GM21825 (cell line): Measurements from ENCODE around the gene POLR2B.
"Not testable (repeated sequence)": the region's sequence is repeated elsewhere in the genome, so short reads cannot be mapped to it uniquely, and the experiment has no call there.

Source experiments
- ATAC-seq: cut with Tn5 transposase; IDR thresholded peaks from one replicate; pipeline ENCODE4 v1.9.1; 2021; ENCODE audit warnings: mild to moderate bottlenecking, moderate library complexity; ENCODE audit not compliant: unreplicated experiment

The POLR2B gene

DNA sequence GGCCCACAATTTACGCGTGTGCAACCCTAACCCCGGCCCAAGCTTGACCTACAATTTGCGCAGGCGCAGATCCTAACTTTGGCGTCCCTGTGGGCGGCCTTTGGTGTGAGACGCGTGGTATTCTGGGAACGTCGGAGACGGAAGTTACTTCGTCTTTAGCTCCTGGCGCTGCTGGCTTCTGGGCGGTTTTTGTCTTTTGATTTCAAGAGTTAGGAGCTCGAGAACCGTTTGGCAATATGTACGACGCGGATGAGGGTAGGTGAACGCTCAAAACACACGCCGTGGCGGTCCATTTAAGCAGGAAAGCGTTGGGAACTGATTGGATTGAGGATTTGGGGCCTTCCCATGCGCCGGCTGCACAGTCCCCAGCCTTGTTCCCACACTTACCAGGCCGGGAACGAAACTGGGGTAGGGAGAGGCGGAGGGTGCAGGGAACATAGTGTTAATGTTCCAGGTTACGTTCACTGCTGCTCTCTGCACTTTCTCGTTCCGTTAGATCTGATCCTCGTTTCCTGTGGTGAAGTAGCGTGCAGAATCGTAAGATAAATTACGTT is at the start of gene POLR2B:
POLR2B (plus strand) TSS at position 147 of the 554 bp plus-strand sequence; CDS start at position 237, 90 bp downstream.
- peak; percentile 44 for ATAC-seq

DNA sequence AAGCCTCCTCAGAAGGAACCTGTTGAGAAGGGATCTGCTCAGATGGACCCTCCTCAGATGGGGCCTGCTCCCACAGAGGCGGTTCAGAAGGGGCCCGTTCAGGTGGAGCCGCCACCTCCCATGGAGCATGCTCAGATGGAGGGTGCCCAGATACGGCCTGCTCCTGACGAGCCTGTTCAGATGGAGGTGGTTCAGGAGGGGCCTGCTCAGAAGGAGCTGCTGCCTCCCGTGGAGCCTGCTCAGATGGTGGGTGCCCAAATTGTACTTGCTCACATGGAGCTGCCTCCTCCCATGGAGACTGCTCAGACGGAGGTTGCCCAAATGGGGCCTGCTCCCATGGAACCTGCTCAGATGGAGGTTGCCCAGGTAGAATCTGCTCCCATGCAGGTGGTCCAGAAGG is 48.1 kb upstream of the POLR2B start:
- no peak for ATAC-seq

DNA sequence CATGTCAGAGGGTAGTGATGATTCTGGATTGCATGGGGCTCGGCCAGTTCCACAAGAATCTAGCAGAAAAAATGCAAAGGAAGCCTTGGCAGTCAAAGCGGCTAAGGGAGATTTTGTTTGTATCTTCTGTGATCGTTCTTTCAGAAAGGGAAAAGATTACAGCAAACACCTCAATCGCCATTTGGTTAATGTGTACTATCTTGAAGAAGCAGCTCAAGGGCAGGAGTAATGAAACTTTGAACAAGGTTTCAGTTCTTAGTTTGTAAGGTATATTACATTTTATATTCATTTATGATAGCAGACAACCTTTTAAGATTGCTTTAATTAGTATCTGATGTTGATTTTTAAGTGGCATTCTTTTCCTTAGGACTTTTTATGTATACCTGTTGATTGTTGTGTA is 46.8 kb upstream of the POLR2B start:
- no peak for ATAC-seq

DNA sequence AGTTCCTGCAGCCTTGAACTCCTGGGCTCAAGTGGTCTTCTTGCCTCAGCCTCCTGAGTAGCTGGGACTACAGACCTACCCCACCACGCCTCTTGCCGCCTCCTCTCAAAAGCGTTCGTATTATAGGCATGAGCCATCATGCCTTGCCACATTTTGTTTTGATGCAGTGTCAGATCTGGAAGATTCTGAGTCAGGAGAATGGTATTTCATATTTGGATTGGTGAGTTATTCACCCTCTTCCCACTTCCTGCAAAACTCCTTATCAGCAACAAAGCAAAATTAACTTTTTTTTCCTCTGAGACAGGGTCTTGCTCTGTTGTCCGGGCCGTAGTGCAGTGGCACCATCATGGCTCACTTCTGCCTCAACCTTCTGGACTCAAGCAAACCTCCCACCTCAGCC is 41.4 kb upstream of the POLR2B start:
- ATAC-seq, result no peak

DNA sequence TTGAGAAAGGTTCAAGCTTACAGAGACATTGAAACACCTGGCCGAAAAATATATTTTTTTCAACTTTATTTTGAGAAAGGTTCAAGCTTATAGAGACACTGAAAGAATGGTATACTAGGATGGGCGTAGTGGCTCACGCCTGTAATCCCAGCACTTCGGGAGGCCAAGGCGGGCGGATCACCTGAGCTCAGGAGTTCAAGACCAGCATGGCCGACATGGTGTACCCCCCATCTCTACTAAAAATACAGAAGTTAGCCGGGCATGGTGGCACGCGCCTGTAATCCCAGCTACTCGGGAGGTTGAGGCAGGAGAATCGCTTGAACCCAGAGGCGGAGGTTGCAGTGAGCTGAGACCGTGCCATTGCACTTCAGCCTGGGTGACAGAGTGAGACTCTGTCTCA is 38.9 kb upstream of the POLR2B start:
- not testable (repeated sequence) for ATAC-seq

DNA sequence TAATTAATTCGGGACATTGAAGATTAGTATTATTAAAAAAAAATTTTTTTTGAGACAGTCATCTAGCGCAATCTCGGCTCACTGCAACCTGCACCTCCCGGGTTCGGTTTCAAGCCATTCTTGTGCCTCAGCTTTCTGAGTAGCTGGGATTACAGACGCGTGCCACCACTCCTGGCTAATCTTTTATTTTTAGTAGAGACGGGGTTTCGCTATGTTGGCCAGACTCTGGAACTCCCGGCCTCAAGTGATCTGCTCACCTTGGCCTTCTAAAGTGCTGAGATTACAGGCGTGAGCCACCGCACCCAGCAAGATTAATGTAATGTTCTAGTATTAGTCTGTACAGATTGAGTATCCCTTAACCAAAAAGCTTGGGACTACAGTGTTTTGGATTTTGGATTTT is 38.3 kb upstream of the POLR2B start:
- no peak for ATAC-seq

DNA sequence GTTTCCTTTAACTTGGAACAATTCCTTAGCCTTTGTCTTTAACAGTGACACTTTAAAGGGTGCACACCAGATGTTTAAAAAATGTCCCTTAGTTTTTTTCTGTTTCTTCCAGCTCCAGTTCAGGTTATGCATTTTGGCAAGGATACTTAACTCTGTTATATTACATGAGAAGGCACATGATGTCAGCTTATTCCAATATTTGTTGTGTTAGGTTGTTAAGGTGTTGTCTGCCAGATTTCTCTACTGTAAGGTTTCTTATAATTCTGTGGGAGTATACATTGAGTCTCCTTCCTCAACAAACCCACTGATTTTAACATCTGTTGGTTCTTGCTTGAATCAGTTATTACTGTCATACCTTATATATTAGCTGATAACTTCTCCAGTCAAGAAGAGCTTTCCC is 37.7 kb upstream of the POLR2B start:
- no peak for ATAC-seq

DNA sequence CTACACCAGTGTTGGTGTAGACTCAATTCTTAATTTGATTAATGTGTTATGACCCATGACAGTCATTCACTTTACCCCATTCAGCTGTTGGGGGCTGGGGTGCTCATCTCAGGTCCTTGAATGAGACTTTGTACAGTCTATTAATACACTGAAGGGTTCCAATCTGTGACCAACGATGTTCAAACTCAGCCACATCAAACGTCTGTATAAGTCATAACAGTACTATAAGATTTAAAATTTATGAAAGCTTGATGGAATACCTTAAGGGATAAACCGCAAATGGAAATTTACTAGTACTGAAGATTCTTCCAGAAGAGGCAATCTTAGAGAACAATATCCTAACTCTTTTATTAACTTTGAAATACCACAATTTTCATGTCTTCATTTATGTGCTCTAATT is 37.3 kb upstream of the POLR2B start:
- no peak for ATAC-seq

DNA sequence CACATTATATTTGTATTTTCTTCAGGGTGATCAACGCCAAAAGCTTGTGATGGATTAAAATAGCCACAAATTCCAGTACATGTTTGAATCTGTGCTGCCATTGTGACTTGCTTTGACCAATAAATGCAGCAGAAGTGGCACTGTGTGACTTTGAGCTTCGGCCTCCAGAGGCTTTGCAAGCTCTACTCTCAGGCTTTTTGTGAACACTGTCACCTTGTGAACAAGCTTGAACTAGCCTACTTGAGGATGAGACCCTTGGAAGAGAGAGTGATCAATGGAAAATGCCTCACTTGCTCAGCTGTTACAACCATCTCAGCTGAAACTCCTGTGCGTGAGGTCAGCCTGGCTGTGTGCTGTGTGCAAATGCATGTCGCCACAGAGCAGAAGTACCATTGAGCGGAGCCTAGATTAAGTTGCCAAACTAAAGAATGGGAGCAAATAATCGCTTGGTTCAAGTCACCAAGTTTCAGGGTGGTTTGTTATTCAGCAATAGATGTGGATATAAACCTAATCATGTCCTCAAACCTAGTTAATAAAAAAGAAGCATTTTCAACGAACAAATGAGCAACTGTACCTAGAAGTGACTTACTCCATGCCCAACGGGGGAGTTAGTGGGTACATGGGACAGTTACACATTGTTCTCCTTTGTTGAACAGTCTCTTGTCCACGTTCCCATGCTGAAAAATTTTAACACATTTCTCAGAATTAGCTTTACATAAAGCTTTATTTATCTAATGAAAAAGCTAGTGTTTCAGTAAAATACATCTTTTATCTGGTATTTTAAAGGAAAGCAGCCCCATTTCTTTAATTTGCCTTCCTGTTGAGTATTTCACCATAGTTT is 24.8 kb upstream of the POLR2B start:
- ATAC-seq, result no peak

DNA sequence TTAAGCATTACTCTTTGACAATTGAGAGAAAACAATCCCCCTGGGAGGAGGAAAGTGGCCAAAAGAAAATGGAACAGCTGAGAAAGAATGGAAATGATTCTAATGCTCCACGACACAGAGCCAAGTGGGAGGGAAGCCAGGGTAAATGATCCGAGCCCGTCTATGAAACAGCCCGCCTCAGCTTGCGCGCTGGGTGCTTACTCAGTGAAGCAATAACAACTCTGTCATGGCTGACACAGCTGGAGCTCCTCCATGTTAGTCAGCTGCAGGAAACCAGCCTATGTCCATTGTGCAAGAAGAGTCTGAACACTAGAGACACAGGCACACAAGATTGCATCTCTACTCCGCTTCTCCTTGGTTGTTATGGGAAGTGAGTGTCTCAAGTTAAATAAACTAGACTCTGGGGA is 20.6 kb upstream of the POLR2B start:
- ATAC-seq, result no peak

DNA sequence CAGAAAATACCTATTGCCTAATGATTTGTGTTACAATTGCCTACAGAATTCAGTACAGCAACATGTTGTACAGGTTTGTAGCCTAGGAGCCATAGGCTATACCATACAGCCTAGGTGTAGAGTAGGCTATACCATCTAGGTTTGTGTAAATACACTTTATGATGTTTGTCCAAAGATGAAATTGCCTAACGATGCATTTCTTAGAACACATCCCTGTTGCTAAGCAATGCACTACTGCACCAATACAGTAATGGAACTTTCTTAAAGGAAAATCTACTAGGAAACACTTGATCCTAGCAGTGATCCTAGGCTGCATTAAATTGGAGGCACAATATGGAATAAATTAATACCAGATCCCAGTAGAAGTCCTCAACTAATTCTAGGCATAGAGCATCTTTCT is 19.6 kb upstream of the POLR2B start:
- ATAC-seq, result no peak

DNA sequence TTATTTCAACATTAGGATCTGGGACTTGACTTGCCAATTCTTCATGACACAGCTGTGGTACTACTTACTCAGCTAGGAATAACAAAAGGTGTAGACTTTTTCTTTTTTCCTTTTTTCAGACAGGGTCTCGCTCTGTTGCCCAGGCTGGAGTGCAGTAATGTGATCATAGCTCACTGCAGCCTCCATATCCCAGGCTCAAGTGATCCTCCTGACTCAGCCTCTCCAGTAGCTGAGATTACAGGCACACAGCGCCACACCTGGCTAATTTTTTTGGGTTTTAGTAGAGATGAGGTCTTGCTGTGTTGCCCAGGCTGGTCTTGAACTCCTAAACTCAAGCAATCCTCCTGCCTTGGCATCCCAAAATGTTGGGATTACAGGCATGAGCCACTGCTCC is 17.6 kb upstream of the POLR2B start:
- no peak for ATAC-seq

DNA sequence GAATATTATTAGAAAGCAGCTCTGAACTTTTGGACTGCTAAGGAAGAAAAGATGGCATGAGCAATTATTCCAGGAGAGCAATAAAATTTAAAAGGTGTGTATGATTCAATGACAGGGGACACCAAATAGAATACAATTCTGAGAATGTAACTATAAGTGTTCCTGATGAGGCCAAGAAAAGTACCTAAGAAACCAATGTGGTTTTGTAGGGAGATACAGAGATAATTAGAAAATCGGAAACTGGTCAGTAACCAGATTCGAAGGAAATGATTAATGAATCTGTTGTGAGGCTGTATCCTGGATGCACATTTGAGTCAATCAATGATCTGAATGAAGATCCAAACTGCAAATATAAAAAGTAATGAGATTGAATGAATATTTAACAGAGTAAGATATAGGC is 7.3 kb upstream of the POLR2B start:
- no peak for ATAC-seq

DNA sequence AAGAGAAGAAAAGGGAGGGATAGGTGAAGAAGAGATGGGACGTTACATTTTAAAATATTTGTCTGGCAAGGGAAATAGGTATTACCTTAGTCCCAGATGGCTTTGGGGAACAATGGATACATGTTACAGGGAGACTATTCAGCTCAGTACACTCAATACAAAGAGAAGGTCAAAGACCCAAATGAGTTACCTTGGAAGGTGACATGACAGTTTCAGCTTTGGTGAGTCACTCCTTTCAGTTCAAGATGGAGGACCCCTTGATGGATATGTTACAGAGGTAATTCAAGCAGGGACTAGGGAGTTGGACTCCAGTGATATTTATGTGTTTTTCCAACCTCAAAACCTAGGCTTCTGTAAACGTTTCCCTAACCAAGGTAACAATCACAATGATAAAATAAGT is 6.3 kb upstream of the POLR2B start:
- ATAC-seq, result no peak

DNA sequence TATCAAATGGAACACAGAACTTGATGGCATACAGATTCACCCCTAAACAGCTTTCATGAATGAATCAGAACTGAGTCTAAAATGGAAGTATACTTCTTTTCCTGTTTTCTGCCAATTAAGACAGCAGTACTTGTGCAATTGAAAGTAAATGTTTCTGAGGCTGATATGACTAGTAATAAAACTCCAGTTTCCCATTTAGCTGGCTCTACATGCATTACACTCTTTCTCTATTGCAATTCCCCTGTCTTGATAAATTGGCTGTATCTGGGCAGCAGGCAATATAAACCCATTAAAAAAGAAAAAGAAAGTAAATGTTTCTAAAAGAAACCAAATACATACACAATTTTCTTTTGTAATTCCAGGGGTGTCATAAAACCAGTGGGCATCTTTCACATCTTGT is 5.9 kb upstream of the POLR2B start:
- no peak for ATAC-seq

DNA sequence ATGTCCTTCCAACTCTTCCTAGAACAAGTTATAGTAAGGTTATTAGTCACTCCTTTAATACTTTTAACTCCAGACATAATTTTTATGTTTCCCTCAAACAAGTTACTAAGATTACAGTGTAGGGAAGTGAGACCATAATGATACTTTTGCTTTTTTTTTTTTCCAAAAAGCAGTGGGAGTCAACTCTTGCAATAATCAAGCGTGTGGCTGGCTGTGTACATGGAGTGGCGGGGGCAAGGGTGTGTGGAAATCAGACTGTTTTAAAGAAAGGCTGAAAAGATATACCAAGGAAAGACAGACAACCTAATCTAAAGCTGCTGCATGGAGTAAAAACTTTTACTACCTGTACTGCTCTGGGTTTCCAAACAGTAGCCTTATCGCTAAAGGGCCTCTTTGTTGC is 5.4 kb upstream of the POLR2B start:
- ATAC-seq, result no peak

DNA sequence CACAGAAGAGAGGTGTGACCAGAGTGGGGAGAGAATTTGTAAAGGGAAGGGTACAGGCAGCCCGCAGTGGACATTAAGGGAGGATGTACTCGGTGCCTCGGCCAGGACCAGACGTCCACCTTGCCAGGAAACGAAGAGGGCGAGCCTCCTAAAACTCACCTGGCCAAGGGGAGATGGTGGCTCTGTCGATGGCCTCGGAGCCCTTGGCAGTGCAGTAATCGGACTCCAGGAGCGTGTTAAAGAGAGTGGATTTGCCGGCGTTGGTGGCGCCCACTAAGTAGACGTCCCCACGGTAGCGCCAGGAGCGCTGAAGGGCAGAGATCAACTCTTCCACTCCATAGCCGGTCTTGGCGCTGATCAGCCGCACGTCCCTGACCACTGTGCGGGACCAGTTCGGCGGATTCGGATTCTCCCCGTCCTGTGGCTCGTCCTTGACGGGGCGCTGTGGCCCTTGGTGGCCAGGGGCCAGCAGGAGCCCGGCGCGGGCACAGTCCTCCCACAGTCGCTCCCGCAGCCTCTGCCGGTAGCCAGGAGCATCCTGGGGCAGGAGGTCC is 2.3 kb upstream of the POLR2B start:
- peak; percentile 0 for ATAC-seq

DNA sequence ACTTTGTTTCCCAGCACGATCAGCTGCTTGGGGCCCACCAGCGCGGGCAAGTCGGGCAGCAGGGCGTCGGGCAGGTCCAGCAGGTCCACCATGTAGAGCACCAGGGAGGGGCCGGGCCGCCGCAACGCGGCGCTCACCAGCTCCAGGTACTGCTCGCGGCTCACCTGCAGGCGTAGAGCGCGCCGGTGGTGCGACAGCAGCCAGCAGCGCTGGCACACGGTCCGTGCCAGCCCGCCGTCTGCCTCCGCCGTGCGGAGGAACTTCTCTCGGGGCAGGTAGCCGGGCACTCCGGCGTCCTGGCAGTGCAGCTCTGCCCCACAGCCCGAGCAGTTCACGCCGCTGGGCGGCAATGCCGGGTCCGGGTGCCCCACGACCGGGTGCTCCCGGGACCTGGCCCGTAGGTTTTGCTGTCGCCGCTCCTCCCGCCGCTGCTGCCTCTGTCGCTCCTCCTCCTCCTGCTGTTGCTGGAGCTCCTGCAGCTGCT is 1.8 kb upstream of the POLR2B start:
- ATAC-seq, result peak; percentile 27

DNA sequence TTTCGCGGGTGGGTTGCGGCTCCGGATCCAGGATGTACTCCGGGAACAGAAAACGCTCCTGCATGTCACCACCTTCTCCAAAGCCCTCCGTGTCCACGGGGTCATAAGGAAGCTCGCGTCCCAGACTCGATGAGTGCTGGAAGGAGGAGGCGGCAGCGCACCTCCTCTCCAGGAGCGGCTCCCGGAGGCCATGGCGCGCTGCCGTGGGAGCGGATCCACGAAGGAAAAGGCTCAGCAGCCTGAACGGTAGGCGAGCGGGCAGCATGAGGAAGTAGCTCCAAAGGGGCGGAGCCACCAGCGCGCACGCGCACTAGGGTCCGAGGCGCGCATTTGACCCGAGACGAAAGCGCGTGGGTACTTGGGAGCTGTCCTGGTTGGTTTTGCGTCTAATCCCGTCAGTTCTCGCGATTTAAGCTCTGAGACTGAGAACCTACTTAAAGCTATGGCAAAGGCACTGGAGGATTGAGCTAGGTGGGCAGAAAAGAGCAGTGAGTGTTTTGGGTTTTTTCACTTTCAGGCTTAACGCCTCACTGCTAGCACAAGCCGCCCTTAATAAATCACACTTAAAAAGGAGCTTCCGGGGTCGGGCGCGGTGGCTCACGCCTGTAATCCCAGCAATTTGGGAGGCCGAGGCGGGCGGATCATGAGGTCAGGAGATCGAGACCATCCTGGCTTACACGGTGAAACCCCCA is 1.2 kb upstream of the POLR2B start, which contains the start of gene NOA1:
NOA1 (minus strand) TSS at position 286 of the 692 bp plus-strand sequence; CDS start at position 265, 21 bp downstream.
- ATAC-seq, result peak; percentile 84

DNA sequence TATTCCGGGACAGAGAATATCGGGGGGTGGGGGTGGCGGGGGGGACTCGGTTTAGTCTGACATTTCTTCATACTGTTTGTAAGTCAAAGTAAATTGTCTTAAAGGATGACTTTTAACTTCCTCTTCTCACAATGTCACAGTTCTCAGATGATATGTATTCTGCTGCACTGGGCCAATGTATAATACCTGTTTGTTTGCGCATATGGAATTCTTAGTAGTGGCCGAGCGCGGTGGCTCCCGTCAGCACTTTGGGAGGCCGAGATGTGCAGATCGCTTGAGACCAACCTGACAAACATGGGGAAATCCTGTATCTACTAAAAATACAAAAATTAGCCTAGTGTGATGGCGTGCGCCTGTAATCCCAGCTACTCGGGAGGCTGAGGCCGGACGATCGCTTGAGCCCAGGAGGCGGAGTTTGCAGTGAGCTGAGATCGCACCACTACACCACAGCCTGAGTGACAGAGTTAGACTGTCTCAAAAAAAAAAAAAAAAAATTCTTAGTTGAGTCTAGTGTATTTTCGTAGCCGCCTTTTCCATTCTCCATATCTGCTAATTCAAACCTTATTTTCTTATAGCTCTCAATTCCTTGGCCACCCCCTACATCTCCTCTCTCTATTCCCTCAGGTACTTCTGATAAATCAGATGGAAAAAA is 851 bp downstream of the POLR2B start:
- ATAC-seq, result no peak

DNA sequence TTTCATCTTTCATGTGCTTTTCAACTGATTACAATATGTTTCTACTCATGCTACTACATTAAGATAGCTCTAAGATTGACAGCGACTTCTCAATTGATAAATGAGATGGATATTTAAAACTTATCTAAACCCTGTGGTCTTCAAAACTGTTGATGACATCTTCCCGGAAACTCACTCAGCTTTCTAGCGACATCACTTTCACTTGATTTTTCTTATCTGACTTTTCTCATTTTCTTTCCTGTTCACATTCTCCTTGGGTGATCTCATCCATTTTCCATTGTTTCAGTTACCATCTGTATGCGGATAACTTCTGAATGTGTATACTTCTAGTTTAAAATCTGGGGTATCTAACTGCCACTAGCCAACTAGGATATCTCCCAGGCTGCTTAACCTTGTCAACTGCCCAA is 3.1 kb downstream of the POLR2B start:
- ATAC-seq, result no peak
